ENCODE measurements around the gene ANO2. TPM values are rescaled to one million over a fixed set of nuclear protein-coding genes. Genes with fewer than 3 reads are reported as not detected.
A peak's percentile ranks its signal among the peaks of the same experiment; 100 is the strongest.

ANO2 gene
- total RNA-seq, 1 experiment from 2014 or later = not detected

GRCh38 chr12:5723071-5723470, 222.0 kb downstream of the ANO2 start:
- in situ Hi-C loops (cut with HindIII; ENCODE audit: low pct_unique_long_range_greater_than_20kb, low sequenced_read_pairs) = no loop called here
- no peak for DNase-seq (ENCODE audit: low read depth)

- in situ Hi-C loops (cut with HindIII; ENCODE audit: low pct_unique_long_range_greater_than_20kb, low sequenced_read_pairs) = no loop called here
- no peak for DNase-seq (ENCODE audit: low read depth)
Observed at GRCh38 chr12:5720381-5721005, 224.6 kb downstream of the ANO2 start.

GRCh38 chr12:5718680-5719079, 226.4 kb downstream of the ANO2 start:
- in situ Hi-C loops (cut with HindIII; ENCODE audit: low pct_unique_long_range_greater_than_20kb, low sequenced_read_pairs) = no loop called here
- DNase-seq (ENCODE audit: low read depth) = no peak

DNA sequence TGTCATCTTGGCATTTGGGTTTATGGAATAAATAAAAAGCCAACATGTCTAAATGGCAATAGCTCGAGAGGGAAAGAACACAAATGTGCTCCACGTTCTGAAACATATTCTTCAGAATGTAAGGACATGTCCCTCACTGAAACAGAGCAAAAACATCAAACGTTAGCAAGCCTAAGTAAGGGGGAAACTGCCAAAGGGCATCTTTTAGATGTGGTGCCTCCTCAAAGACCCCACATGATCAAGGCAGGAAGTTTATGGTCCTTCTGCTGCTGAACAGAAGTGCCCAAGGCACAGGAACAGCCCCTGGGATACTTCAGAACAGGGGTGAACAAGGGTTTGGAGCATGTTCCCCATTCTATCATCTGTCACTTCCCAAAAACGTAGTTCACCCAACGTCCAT, 227.0 kb downstream of the ANO2 start:
- DNase-seq (ENCODE audit: low read depth) = no peak
- in situ Hi-C loops (cut with HindIII; ENCODE audit: low pct_unique_long_range_greater_than_20kb, low sequenced_read_pairs) = no loop called here

- no peak for DNase-seq (ENCODE audit: low read depth)
- in situ Hi-C loops (cut with HindIII; ENCODE audit: low pct_unique_long_range_greater_than_20kb, low sequenced_read_pairs) = no loop called here
Observed at GRCh38 chr12:5716976-5717375, 228.1 kb downstream of the ANO2 start.

GRCh38 chr12:5716201-5716600, 228.9 kb downstream of the ANO2 start:
- in situ Hi-C loops (cut with HindIII; ENCODE audit: low pct_unique_long_range_greater_than_20kb, low sequenced_read_pairs) = no loop called here
- DNase-seq (ENCODE audit: low read depth) = peak; percentile 23

DNA sequence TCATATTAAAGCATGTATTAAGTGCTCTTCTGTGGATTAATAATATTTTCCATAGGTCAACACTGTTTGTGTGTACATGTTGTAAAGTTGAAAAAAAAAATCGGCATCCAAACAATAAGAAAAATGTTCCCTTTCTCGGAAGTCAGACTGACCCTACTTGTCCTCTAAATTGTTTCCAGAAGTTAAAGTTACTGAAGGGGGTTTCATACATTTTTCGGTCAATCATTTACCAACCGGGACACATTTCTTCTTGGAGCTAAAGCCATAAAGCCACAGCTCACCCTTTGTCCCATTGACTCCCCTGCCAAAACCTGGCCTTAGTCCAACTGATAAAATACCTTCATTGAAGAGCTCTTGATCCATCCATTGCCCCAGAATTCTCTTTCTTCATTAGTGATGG, 230.0 kb downstream of the ANO2 start:
- in situ Hi-C loops (cut with HindIII; ENCODE audit: low pct_unique_long_range_greater_than_20kb, low sequenced_read_pairs) = no loop called here
- no peak for DNase-seq (ENCODE audit: low read depth)

- in situ Hi-C loops (cut with HindIII; ENCODE audit: low pct_unique_long_range_greater_than_20kb, low sequenced_read_pairs) = no loop called here
- no peak for DNase-seq (ENCODE audit: low read depth)
Observed at GRCh38 chr12:5713599-5714081, 231.4 kb downstream of the ANO2 start.

- in situ Hi-C loops (cut with HindIII; ENCODE audit: low pct_unique_long_range_greater_than_20kb, low sequenced_read_pairs) = no loop called here
- DNase-seq (ENCODE audit: low read depth) = no peak
Observed at GRCh38 chr12:5710260-5710878, 234.7 kb downstream of the ANO2 start.

- in situ Hi-C loops (cut with HindIII; ENCODE audit: low pct_unique_long_range_greater_than_20kb, low sequenced_read_pairs) = no loop called here
- no peak for DNase-seq (ENCODE audit: low read depth)
Observed at GRCh38 chr12:5708371-5708770, 236.7 kb downstream of the ANO2 start.

DNA sequence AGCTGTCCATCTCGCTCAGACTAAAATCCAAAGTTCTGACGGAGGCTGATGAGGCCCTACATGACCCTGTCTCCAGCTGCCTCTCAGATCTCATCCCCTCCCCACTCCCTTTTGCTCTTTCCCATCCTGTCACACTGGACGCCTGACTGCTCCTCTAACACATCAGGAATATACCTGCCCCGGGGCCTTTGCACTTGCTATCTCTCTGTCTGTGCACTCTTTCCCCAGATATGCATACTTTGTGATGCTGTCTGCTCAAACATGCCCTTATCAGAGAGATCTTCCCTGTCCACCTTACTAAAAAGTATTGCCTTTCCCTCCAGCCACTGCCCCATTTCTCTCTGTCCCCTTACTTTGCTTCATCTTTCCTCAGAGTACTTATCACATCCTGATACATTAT, 238.8 kb downstream of the ANO2 start:
- no peak for DNase-seq (ENCODE audit: low read depth)
- in situ Hi-C loops (cut with HindIII; ENCODE audit: low pct_unique_long_range_greater_than_20kb, low sequenced_read_pairs) = no loop called here

- in situ Hi-C loops (cut with HindIII; ENCODE audit: low pct_unique_long_range_greater_than_20kb, low sequenced_read_pairs) = no loop called here
- no peak for DNase-seq (ENCODE audit: low read depth)
Observed at GRCh38 chr12:5705791-5706190, 239.3 kb downstream of the ANO2 start.

- in situ Hi-C loops (cut with HindIII; ENCODE audit: low pct_unique_long_range_greater_than_20kb, low sequenced_read_pairs) = no loop called here
- no peak for DNase-seq (ENCODE audit: low read depth)
Observed at GRCh38 chr12:5694759-5695409, 250.2 kb downstream of the ANO2 start.

- no peak for DNase-seq (ENCODE audit: low read depth)
- in situ Hi-C loops (cut with HindIII; ENCODE audit: low pct_unique_long_range_greater_than_20kb, low sequenced_read_pairs) = no loop called here
Observed at GRCh38 chr12:5692850-5693249, 252.2 kb downstream of the ANO2 start.

DNA sequence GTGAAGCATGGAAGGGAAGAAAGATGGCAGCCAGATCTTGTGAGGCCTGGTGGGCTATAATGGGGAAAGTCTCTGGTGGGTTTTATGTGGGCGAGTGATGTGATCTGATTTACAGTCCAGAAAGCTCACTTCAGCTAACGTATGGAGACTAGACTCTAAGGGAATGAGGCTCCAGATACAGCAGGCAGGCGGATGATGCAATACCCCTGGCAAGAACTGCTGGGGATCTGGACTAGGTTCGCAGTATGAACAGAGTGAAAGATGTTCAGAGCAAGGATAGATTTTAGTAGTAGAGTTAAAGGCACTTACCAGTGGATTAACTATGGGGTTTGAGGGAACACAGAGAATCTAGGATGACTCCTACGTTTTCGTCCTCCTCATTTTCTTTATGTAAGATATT, 253.1 kb downstream of the ANO2 start:
- in situ Hi-C loops (cut with HindIII; ENCODE audit: low pct_unique_long_range_greater_than_20kb, low sequenced_read_pairs) = no loop called here
- DNase-seq (ENCODE audit: low read depth) = no peak

GRCh38 chr12:5690240-5690639, 254.8 kb downstream of the ANO2 start:
- in situ Hi-C loops (cut with HindIII; ENCODE audit: low pct_unique_long_range_greater_than_20kb, low sequenced_read_pairs) = no loop called here
- no peak for DNase-seq (ENCODE audit: low read depth)

DNA sequence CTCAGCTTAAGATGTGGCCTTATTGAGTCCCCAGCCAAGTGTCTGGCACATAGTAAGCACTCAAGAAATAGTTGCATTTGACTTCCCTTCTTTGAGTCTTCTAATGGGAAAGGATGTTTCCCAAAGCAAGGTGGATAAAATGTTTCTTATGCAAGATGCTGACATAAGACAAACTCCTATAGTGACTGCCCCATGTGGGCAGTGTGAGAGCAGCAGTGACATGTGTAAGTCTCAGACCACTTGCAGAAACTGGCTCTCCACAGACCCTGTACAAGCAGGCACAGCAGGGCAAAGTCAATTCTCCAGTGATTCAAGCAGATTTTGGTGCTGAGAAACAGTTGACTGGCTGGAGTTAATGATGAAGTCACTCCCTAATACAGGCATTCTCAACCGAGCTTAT, 255.3 kb downstream of the ANO2 start:
- in situ Hi-C loops (cut with HindIII; ENCODE audit: low pct_unique_long_range_greater_than_20kb, low sequenced_read_pairs) = no loop called here
- DNase-seq (ENCODE audit: low read depth) = no peak

GRCh38 chr12:5688226-5688625, 256.8 kb downstream of the ANO2 start:
- in situ Hi-C loops (cut with HindIII; ENCODE audit: low pct_unique_long_range_greater_than_20kb, low sequenced_read_pairs) = no loop called here
- no peak for DNase-seq (ENCODE audit: low read depth)

DNA sequence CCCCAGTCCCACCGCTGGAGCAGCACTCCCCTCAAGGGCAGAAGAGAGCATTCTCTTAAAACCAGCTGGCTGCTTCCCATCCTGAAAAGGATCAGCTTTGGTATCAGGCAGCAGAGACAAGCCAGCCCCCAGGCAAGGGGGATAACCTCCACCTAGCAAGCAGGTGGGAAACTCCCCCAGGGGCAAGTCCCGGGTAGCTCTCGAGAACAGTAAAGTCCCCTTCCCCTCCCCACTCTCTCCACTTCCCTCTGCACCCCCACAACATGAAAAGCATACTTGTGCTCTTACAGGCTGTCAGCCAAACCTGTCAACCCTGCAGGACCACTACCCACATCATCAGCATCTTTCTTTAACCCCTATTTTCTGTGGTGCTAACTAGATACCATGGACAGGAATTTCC, 259.1 kb downstream of the ANO2 start:
- in situ Hi-C loops (cut with HindIII; ENCODE audit: low pct_unique_long_range_greater_than_20kb, low sequenced_read_pairs) = no loop called here

GRCh38 chr12:5684989-5685388, 260.1 kb downstream of the ANO2 start:
- in situ Hi-C loops (cut with HindIII; ENCODE audit: low pct_unique_long_range_greater_than_20kb, low sequenced_read_pairs) = no loop called here

More for the DNA sequence above, 259.1 kb downstream of the ANO2 start:
- DNase-seq (ENCODE audit: low read depth) = no peak

More at GRCh38 chr12:5684989-5685388, 260.1 kb downstream of the ANO2 start:
- DNase-seq (ENCODE audit: low read depth) = no peak

Measured in Caki2 (cell line).